Fibroblast of lung (primary cell): ENCODE results near the gene MRPL27.

Experiments
- CTCF ChIP-seq, 2 donors: IDR thresholded peaks in 1 of 2; conservative IDR thresholded peaks in 1 of 2; 1 replicate in 1 of 2; 2 replicates in 1 of 2; pipeline ENCODE4 v1.5.1; 2011 to 2012; ENCODE audit warnings: low read length in 2 of 2, control low read depth in 1 of 2, inconsistent platforms in 1 of 2, low read depth in 1 of 2, mild to moderate bottlenecking in 1 of 2
- EZH2 ChIP-seq: IDR thresholded peaks from 2 replicates; pipeline ENCODE4 v1.5.1; 2012; ENCODE audit warnings: low read length, control low read depth, mild to moderate bottlenecking; ENCODE audit errors: missing control alignments

GRCh38 chr17:50352693-50353599 is 20.0 kb downstream of the MRPL27 start:
- TF ChIP-seq EZH2: no peak
- TF ChIP-seq CTCF (conservative IDR thresholded peaks at IDR 0.05 in 1 of 2, IDR thresholded peaks at IDR 0.05 in 1 of 2; ENCODE audit: low read depth in 1 of 2, low read length in 2 of 2): no peak
